Common myeloid progenitor, CD34-positive (primary cell): Measurements from ENCODE around the gene ZFAND4.
"Not testable (repeated sequence)": the region's sequence is repeated elsewhere in the genome, so short reads cannot be mapped to it uniquely, and the experiment has no call there.

Experiments used
- CTCF ChIA-PET: fragments of 350-600 bp; sonication (Branson Sonifier 250); formaldehyde crosslinking; loops from one replicate; lab custom pipeline; 2021; ENCODE audit warnings: antibody characterized with exemption; lab: Charles Lee
- POLR2A ChIA-PET: fragments of 350-600 bp; sonication (Branson Sonifier 250); formaldehyde crosslinking; loops from one replicate; lab custom pipeline; 2021; ENCODE audit warnings: antibody characterized with exemption; lab: Charles Lee
- DNase-seq, 3 donors: peaks; one replicate each; pipeline versions ENCODE4 v3.0.0 to v3.0.0-alpha.2; 2013
- H3K27ac ChIP-seq, 2 experiments: 1 replicate in 1 of 2; 2 replicates in 1 of 2; pipeline ENCODE4 v1.7.0; 2013; ENCODE audit warnings: inconsistent platforms in 2 of 2, low read length in 2 of 2, mild to moderate bottlenecking in 2 of 2, low read depth in 1 of 2, moderate library complexity in 1 of 2; ENCODE audit not compliant: severe bottlenecking in 2 of 2, insufficient read depth in 1 of 2, poor library complexity in 1 of 2
- H3K27me3 ChIP-seq, 5 experiments: replicated peaks in 2 of 5; 1 replicate in 3 of 5; 2 replicates in 2 of 5; pipeline versions ENCODE4 v1.6.1 to v1.7.0; 2013; ENCODE audit warnings: low read length in 4 of 5, mild to moderate bottlenecking in 2 of 5, moderate library complexity in 2 of 5, inconsistent platforms in 1 of 5; ENCODE audit not compliant: insufficient read depth in 5 of 5, control insufficient read depth in 4 of 5
- H3K36me3 ChIP-seq, 4 experiments: 1 replicate in 2 of 4; 2 replicates in 2 of 4; pipeline versions ENCODE4 v1.6.1 to v1.7.0; 2013; ENCODE audit warnings: low read length in 3 of 4, control low read depth in 1 of 4, mild to moderate bottlenecking in 1 of 4; ENCODE audit not compliant: control insufficient read depth in 4 of 4, insufficient read depth in 4 of 4
- H3K4me1 ChIP-seq, 4 experiments: 1 replicate in 3 of 4; 2 replicates in 1 of 4; pipeline versions ENCODE4 v1.6.1 to v1.7.1; 2013; ENCODE audit warnings: low read length in 3 of 4, mild to moderate bottlenecking in 3 of 4, control low read depth in 1 of 4, inconsistent platforms in 1 of 4, moderate library complexity in 1 of 4; ENCODE audit not compliant: control insufficient read depth in 4 of 4, insufficient read depth in 4 of 4; ENCODE audit errors: control extremely low read depth in 1 of 4
- H3K4me3 ChIP-seq, 7 experiments: 1 replicate in 4 of 7; 2 replicates in 3 of 7; pipeline versions ENCODE4 v1.5.1 to v1.7.0; 2013; ENCODE audit warnings: mild to moderate bottlenecking in 7 of 7, low read length in 6 of 7, moderate library complexity in 6 of 7, inconsistent platforms in 2 of 7, low read depth in 2 of 7, control low read depth in 1 of 7; ENCODE audit not compliant: insufficient read depth in 4 of 7, control insufficient read depth in 1 of 7; ENCODE audit errors: extremely low read depth in 1 of 7
- H3K9me3 ChIP-seq, 5 experiments: 1 replicate in 4 of 5; 2 replicates in 1 of 5; pipeline versions ENCODE4 v1.6.1 to v1.7.1; 2013; ENCODE audit warnings: low read length in 4 of 5, mild to moderate bottlenecking in 2 of 5, inconsistent platforms in 1 of 5, low read depth in 1 of 5, moderate library complexity in 1 of 5; ENCODE audit not compliant: control insufficient read depth in 4 of 5, insufficient read depth in 2 of 5; ENCODE audit errors: control extremely low read depth in 1 of 5
- WGBS: methylation state at CpG from one replicate; pipeline ENCODE4 v1.1.5; 2013; ENCODE audit not compliant: insufficient coverage; 5-methylcytosine and 5-hydroxymethylcytosine counted together

Gene ZFAND4

GRCh38 chr10:45675388-45675787 is 2.8 kb upstream of the ZFAND4 start:
- Histone ChIP-seq H3K27ac (no peak overlapping the region), H3K36me3 (no peaks in the 10 kb centered on the region), H3K4me3 (no peak overlapping the region), H3K27me3 (no peaks in the 10 kb centered on the region), H3K4me1 (peaks cover 0 to 14% (median 6%) of the 10 kb centered on the region in 4 experiments), H3K9me3 (no peaks in the 10 kb centered on the region)
- POLR2A ChIA-PET: no interaction called here
- no peak for DNase-seq
- CTCF ChIA-PET: no interaction called here
- 93% methylated on average over 4 of the region's 8 CpGs for WGBS

DNA sequence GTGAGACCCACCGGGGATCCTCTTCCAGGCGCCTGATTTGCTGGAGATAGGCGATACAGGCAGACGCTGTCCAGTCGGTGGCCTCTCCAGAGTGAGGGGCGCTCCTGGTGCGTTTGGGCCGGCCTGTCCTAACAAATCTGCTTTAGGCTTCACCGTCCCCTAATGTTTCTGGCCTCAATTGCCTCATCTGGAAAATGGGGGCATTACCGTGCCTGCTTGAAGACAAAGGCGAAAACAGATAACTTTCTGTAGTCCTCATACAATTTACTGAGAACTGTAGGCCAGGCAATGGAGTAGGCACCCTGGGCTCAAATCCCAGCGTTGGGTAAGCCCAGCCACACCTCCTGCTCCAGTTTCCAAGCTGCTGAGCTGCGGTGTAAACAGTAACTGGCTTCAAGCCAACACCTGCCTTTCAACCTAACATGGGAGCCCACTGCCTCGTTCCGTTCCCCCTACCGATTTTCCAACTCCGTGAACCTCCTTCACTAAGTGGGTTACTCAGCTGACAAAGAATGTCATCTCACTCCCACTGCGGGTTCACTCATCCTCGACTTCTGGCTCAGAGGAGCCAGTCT is 589 bp upstream of the ZFAND4 start:
- 70% methylated on average over 15 of the region's 19 CpGs for WGBS
- peaks cover 0 to 14% (median 6%) of the 10 kb centered on the region in 4 experiments for H3K4me1 ChIP-seq
- ChIA-PET CTCF (interaction anchor here (1.0 to 1.8 kb wide), 9 partner anchors 15 to 423 kb away, joined by 3 to 13 read pairs (median 4); no protein-coding TSS in a partner anchor), POLR2A (no interaction called here)
- no peak overlapping the region for H3K27ac ChIP-seq
- DNase-seq: peak in 2 of 3 donors; percentile 20 to 26
- peak overlapping the region in 4 of 7 experiments; percentile 79 to 93 (median 89) for H3K4me3 ChIP-seq
- no peaks in the 10 kb centered on the region for H3K9me3 ChIP-seq
- H3K27me3 ChIP-seq: no peaks in the 10 kb centered on the region
- no peaks in the 10 kb centered on the region for H3K36me3 ChIP-seq

DNA sequence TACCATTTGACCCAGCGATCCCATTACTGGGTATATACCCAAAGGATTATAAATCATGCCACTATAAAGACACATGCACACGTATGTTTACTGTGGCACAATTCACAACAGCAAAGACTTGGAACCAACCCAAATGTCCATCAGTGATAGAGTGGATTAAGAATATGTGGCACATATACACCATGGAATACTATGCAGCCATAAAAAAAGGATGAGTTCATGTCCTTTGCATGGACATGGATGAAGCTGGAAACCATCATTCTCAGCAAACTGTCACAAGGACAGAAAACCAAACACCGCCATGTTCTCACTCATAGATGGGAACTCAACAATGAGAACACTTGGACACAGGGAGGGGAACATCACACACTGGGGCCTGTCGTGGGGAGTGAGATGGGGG is 1.3 kb downstream of the ZFAND4 start:
- Histone ChIP-seq H3K4me3 (peak overlapping the region in 4 of 7 experiments; percentile 79 to 93 (median 89)), H3K4me1 (peaks cover 0 to 14% (median 6%) of the 10 kb centered on the region in 4 experiments)
- POLR2A ChIA-PET, DNase-seq, H3K27me3 ChIP-seq, H3K9me3 ChIP-seq, H3K27ac ChIP-seq, H3K36me3 ChIP-seq: not testable (repeated sequence)
- 100% methylated on average over 1 of the region's 4 CpGs for WGBS
- CTCF ChIA-PET: interaction anchor here (0.5 to 2.0 kb wide), 11 partner anchors 13 to 686 kb away, joined by 3 to 13 read pairs (median 4); no protein-coding TSS in a partner anchor

DNA sequence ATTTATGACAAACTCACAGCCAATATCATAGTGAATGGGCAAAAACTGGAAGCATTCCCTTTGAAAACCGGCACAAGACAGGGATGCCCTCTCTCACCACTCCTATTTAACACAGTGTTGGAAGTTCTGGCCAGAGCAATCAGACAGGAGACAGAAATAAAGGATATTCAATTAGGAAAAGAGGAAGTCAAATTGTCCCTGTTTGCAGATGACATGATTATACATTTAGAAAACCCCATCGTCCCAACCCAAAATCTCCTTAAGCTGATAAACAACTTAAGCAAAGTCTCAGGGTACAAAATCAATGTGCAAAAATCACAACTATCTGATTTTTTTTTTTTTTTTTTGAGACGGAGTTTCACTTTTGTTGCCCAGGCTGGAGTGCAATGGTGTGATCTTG is 2.7 kb downstream of the ZFAND4 start:
- H3K27me3 ChIP-seq, DNase-seq, POLR2A ChIA-PET, H3K4me3 ChIP-seq, H3K36me3 ChIP-seq, H3K27ac ChIP-seq, H3K9me3 ChIP-seq: not testable (repeated sequence)
- H3K4me1 ChIP-seq: peaks cover 0 to 14% (median 6%) of the 10 kb centered on the region in 4 experiments
- 33% methylated on average over 1 of the region's 3 CpGs for WGBS
- CTCF ChIA-PET: interaction anchor here (1.2 kb wide), 1 partner anchor 202 kb away, joined by 5 read pairs; no protein-coding TSS in a partner anchor

GRCh38 chr10:45660876-45661411 is 11.6 kb downstream of the ZFAND4 start:
- H3K4me3 ChIP-seq: no peak overlapping the region
- peaks cover 0 to 26% (median 8%) of the 10 kb centered on the region in 5 experiments for H3K9me3 ChIP-seq
- H3K27me3 ChIP-seq: no peaks in the 10 kb centered on the region
- 100% methylated on average over 1 of the region's 2 CpGs for WGBS
- DNase-seq: no peak
- peaks cover 2 to 44% (median 11%) of the 10 kb centered on the region in 4 experiments for H3K36me3 ChIP-seq
- no peaks in the 10 kb centered on the region for H3K4me1 ChIP-seq
- ChIA-PET POLR2A (no interaction called here), CTCF (no interaction called here)
- H3K27ac ChIP-seq: no peak overlapping the region

DNA sequence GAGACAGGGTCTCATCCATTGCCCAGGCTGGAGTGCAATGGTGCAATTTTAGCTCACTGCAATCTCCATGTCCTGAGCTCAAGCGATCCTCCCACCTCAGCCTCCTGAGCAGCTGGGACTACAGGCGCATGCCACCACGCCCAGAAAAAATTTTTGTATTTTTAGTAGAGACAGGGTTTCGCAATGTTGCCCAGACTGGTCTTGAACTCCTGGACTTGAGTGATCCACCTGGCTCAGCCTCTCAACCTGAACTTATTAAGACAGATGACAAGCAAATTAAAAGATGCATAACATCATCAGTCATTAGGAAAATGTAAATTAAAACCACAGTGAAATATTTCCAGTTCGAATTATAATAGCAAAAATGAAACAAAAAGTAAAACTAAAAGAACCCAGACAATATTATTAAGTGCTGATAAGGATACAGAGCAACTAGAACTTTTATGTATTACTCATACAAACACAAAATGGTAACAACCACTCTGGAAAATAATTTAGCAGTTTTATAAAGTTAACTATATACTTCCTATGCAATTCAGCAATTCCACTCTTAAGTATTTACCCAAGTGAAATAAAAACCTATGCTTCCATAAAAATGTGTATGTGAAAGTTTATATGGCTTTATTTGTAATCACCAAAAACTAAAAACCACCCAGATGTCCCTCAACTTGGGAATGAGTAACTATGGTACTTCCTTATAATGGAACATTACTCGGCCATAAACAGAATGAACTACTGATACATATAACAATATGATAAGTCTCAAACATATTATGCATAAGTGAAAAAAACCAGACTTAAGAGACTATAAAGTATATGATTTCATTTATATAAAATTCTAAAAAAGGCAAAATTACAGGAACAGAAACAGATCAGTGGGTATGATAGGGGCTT is 15.3 kb downstream of the ZFAND4 start:
- Histone ChIP-seq H3K9me3 (peaks cover 0 to 26% (median 8%) of the 10 kb centered on the region in 5 experiments), H3K27me3 (no peaks in the 10 kb centered on the region), H3K4me3 (no peak overlapping the region), H3K36me3 (peaks cover 2 to 48% (median 10%) of the 10 kb centered on the region in 4 experiments), H3K27ac (no peak overlapping the region), H3K4me1 (no peaks in the 10 kb centered on the region)
- CTCF ChIA-PET: no interaction called here
- DNase-seq: peak in 2 of 3 donors; percentile 14 to 25
- 100% methylated on average over 2 of the region's 6 CpGs for WGBS
- POLR2A ChIA-PET: no interaction called here
